HFF-Myc (cell line): ENCODE data around the gene CTNNA3.

Source experiments
- DNase-seq: peaks from one replicate; pipeline ENCODE4 v3.0.0-alpha.2; 2011; ENCODE audit warnings: low read depth; ENCODE audit errors: extremely low read depth
- H3K4me3 ChIP-seq: replicated peaks from 2 replicates; pipeline ENCODE4 v1.5.1; 2011; ENCODE audit warnings: low read depth, mild to moderate bottlenecking, control low read depth, low read length
- CTCF ChIP-seq: IDR thresholded peaks from 2 replicates; pipeline ENCODE4 v1.5.1; 2012; ENCODE audit warnings: mild to moderate bottlenecking, low read depth, low read length, control low read depth; ENCODE audit errors: missing control alignments

Gene CTNNA3

GRCh38 chr10:67261300-67261797, 434.6 kb downstream of the CTNNA3 start:
- TF ChIP-seq CTCF = no peak
- no peak for DNase-seq
- no peak overlapping the region for H3K4me3 ChIP-seq

GRCh38 chr10:67259319-67259929, 436.6 kb downstream of the CTNNA3 start:
- H3K4me3 ChIP-seq = no peak overlapping the region
- no peak for DNase-seq
- no peak for TF ChIP-seq CTCF

GRCh38 chr10:67257427-67258144, 438.4 kb downstream of the CTNNA3 start:
- DNase-seq = no peak
- TF ChIP-seq CTCF = no peak
- H3K4me3 ChIP-seq = no peak overlapping the region

GRCh38 chr10:67257018-67257417, 439.0 kb downstream of the CTNNA3 start:
- no peak overlapping the region for H3K4me3 ChIP-seq
- no peak for TF ChIP-seq CTCF
- DNase-seq = no peak

GRCh38 chr10:67250686-67251085, 445.3 kb downstream of the CTNNA3 start:
- H3K4me3 ChIP-seq = no peak overlapping the region
- DNase-seq = no peak
- TF ChIP-seq CTCF = no peak

GRCh38 chr10:67246066-67246555, 449.9 kb downstream of the CTNNA3 start:
- no peak for DNase-seq
- H3K4me3 ChIP-seq = no peak overlapping the region
- TF ChIP-seq CTCF = no peak

- DNase-seq = no peak
- H3K4me3 ChIP-seq = no peak overlapping the region
- TF ChIP-seq CTCF = no peak
Observed at GRCh38 chr10:67242528-67242927, 453.5 kb downstream of the CTNNA3 start.
